GM18520 (cell line): ENCODE results near the gene SLC1A6.
"Not testable (repeated sequence)": the region's sequence is repeated elsewhere in the genome, so short reads cannot be mapped to it uniquely, and the experiment has no call there.

Experiments used
- ATAC-seq: cut with Tn5 transposase; IDR thresholded peaks from one replicate; pipeline ENCODE4 v1.9.1; 2021; ENCODE audit not compliant: unreplicated experiment

Gene SLC1A6

GRCh38 chr19:14979476-14980255 is at the start of gene SLC1A6:
Gene SLC1A6, minus strand, starts transcription at chr19:14979864. Its CDS starts 6,954 bp downstream, at chr19:14972910.
- no peak for ATAC-seq

GRCh38 chr19:15028490-15028889 is 48.8 kb upstream of the SLC1A6 start:
- no peak for ATAC-seq

DNA sequence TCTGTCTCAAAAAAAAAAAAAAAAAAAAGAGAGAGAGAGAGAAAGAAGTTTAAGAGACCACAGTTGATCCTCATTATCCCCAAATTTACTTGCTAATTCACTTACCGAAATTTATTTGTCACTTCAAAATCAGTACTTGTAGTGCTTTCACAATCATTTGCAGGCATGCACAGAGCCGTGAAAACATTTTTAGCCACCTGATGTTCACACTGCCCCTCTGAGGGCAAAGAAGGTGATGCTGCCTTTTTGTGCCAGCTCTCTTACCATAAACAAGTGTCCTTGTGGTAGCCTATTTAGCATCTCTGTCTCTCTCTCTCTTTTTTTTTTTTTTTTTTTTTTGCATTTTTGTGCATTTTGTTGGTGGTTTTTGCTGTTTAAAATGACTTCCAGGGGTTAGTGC is 45.6 kb upstream of the SLC1A6 start:
- ATAC-seq = no peak

GRCh38 chr19:15022752-15023151 is 43.1 kb upstream of the SLC1A6 start:
- ATAC-seq = no peak

DNA sequence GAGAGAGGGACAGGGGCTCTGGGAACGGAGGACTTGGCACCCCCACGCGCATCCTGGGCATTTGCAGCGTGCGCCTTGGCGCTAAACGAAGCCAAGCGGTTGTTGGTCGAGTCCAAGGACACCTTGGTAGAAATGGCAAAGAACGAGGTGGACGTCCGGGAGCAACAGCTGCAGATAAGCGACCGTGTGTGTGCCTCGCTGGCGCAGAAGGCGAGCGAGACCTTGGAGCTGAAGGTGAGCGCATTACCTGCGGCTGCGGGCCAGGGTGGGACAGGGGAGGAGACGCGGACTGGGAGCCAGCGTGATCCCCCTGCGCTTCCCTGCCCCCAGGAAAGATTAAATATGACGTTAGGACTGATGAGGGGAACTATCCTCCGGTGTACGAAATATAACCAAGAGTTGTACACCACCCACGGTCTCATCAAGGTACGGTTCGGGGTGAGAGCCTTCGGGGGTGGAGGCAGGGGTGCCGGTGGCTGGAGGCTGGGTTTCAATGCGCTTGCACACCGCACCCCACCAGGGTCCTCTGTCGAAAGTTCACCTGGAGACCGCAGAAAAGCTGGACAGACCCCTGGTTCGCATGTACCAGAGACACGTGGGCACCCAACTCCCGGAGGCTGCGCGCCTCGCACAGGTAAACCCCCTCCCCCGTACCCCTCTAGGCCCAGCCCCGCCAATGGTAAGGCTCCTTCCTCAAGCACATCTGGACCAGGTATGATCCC is 41.8 kb upstream of the SLC1A6 start:
- no peak for ATAC-seq

DNA sequence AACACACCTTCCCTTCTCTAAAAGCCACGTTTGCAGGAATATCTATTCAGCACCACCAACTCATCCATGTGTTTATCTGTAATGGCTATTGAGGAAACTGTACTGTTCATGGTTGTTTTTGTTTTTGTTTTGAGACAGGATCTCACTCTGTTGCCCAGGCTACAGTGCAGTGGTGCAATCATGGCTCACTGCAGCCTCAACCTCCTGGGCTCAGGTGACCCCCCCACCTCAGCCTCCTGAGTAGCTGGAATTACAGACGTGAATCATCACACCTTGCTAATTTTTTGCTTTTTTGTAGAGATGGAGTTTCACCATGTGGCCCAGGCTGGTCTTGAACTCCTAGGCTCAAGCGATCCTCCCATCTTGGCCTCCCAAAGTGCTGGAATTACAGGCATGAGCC is 39.2 kb upstream of the SLC1A6 start:
- ATAC-seq = not testable (repeated sequence)

DNA sequence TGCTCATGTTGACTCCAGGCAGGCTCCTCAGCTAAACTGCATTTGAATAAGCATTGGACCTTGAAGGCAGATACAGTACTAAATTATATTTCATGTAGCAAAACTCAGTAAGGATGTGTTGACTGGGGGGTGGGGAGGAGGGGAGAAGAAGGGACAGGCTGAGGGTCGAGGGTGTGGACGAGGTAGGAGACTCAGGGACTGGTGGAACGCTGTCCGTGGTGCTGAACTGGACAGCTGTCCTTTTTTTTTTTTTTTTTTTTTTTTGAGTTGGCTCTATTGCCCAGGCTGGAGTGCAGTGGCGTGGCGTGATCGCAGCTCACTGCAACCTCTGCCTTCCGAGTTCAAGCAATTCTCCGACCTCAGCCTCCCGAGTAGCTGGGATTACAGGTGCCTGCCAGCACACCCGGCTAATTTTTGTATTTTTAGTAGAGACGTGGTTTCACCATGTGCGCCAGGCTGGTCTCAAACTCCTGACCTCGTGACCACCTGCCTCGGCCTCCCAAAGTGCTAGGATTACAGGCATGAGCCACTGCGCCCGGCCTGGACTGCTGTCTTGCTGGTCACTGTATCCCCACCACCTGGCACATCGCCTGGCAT is 36.4 kb upstream of the SLC1A6 start:
- ATAC-seq = no peak

GRCh38 chr19:15014579-15014978 is 34.9 kb upstream of the SLC1A6 start:
- ATAC-seq = no peak

DNA sequence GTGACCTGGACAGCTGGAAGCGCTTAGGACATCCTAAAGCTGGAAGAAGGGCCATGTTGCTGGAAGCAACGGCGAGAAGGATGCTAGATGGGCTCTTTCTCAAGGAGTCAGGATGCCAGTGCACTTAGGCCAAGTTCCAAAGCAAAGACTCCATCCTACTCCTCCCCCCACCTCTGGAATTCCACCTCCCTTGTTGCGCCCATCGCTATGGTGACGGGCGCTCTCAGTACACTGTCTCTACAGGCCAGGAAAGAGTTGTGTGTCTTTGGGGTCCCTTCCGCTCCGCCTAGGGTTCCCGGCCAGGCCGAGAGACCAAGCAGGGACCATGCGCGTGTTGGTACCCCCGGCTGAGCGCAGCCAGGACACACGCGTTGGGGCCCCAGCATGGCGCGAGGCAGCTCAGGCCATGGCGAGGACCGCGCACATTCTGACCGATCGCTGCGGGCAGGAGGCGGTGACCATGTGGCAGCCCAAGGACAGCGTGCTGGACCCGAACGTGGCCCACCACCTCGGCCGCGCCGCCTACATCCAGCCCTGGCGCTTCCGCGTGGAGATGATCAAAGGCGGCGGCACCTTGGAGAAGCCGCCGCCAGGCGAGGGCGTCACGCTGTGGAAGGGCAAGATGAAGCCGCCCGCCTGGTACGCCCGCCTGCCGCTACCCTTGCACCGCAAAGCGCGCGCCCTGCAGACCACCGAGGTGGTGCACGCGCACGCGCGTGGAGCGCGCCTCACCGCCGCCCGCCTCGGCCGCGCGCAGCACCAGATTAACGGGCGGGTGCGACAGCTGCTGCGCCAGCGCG is 31.0 kb upstream of the SLC1A6 start:
- ATAC-seq = no peak

DNA sequence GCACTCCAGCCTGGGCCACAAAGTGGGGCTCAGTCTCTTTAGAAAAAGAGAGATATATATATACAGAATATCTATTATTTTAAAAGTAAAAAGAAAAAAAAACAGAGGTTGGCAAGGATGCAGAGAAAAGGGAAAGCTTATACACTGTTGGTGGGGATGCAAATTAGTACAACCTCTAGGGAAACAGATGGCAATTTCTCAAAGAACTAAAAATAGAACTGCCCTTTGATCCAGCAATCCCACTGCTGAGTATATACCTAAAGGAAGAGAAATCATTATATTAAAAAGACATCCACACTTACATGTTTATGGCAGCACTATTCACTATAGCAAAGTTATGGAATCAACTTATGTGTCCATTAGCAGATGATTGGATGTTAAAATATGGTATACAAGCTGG is 28.6 kb upstream of the SLC1A6 start:
- no peak for ATAC-seq

GRCh38 chr19:14997981-14998380 is 18.3 kb upstream of the SLC1A6 start:
- no peak for ATAC-seq

- no peak for ATAC-seq
Measured at GRCh38 chr19:14992780-14993179, 13.1 kb upstream of the SLC1A6 start.

DNA sequence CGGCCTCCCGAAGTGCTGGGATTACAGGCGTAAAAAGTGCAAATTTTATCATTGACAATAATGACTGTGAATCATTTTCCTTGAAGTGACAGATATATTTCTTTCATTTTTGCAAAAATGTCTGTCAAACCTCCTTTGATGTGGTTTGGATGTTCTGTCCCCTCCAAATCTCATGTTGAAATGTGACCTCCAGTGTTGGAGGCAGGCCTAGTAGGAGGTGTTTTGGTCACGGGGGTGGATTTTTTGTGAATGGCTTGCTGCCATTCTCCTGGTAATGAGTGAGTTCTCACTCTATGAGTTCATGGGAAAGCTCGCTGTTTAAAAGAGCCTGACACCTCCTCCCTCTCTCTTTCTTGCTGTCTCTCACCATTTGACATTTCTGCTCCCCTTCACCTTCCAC is 5.5 kb upstream of the SLC1A6 start:
- no peak for ATAC-seq

DNA sequence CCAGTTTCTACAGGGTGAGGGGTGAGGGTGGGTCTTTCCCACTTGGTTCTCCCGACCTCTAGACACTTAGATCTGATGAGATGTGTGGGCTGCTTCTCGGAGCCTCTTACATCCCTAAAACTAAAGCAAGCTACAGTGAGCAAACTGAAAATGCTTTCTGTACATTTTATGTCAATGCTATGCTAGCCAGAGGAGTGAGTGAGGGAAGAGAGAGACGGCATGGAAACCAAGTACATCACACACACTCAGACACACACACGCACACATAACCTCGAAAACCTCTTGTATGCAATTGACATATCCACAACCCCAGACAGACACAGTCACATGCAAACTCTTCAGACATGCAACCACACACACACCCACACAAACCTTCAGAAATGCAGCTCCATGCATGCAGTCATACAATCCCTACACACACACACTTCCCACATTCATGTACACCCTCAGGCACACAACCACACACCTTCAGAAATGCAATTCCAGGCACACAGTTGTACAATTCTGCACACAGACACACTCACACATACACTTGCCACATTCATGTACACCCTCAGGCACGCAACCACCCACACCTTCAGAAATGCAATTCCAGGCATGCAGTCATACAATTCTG is 1.4 kb downstream of the SLC1A6 start:
- ATAC-seq = no peak

- no peak for ATAC-seq
Measured at GRCh38 chr19:14977128-14977527, 2.5 kb downstream of the SLC1A6 start.

- ATAC-seq = no peak
Measured at GRCh38 chr19:14974488-14974887, 5.2 kb downstream of the SLC1A6 start.

DNA sequence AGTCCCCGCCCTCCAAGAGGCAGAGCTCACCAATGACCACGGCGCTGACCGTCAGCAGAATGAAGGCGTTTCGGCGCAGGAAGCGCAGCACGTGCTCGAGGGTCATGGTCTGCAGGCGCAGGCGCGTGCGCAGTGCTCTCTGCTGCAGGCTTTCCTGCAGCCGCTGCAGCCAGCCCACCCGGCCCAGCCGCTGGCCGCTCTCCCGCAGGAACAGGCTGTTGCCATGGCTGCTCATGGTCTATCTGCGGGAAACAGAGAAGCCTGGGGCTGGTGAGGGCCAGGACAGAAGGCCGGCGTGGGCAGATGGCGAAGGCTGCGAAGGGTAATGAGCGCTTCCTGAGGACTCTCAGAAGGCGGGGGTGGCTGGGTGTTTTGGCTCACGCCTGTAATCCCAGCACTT is 7.0 kb downstream of the SLC1A6 start:
- no peak for ATAC-seq

DNA sequence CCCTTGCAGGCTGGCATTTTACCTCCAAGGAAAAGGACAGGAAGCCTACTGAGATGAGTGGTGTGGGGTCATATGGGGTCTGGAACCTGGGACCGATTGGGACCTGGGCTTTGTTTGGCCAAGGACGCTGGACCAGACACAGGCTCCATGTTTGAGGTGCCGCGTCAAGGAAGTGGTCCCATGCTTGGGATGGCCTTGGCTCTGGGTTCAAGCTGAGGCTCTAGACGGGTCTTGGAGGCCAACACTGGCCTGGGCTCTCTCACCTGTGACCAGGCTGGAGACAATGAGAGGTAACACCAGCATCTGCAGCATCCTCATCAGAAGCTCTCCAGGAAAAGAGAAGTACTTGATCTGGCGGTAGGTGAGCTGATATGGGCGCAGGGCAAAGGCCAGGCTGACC is 8.2 kb downstream of the SLC1A6 start:
- ATAC-seq = no peak

DNA sequence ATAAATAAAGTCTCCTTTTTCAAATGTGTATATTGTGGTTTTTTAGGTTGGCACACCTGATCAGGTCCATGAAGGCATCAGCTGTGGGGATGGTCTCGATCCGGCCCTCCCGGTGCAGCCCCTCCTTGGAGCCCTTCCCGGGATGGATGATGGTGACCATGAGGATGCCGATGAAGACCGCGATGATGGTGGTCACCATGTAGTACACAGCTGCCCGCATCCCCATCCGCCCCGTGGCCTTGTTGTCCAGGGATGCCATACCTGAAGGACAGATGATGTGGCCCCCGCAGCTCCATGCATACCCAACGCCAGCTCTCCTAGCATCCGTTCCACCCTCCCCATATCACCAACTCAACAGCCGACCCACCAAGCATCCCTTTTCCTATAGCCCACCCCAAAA is 11.4 kb downstream of the SLC1A6 start:
- no peak for ATAC-seq

GRCh38 chr19:14961956-14962685 is 17.5 kb downstream of the SLC1A6 start:
- no peak for ATAC-seq
